8988T (cell line): ENCODE measurements around the gene DICER1.
"Not testable (repeated sequence)": the region's sequence is repeated elsewhere in the genome, so short reads cannot be mapped to it uniquely, and the experiment has no call there.

Experiments used
- DNase-seq: peaks from one replicate; pipeline ENCODE4 v3.0.0; 2011

The DICER1 gene

GRCh38 chr14:95144849-95145248, 12.5 kb downstream of the DICER1 start:
- DNase-seq = no peak

GRCh38 chr14:95143808-95144620, 13.3 kb downstream of the DICER1 start:
- no peak for DNase-seq

DNA sequence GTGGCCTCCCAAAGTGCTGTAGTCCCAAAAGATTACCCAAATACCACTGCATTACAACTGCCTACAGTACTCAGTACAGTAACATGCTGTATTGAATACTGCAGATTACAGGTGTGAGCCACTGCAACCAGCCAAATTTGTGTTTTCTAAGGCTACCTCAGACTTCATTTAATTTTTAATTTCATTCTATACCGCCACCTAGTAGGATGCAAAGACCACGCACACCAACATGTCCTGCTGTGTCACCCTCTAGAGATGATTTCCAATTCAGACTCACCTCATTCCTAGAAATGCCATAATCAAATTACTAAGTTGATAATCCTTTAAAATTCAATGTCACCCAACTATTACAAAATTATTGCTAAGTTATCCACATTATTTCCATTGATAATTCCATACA, 15.1 kb downstream of the DICER1 start:
- DNase-seq = no peak

- DNase-seq = no peak
Measured at GRCh38 chr14:95141684-95142083, 15.6 kb downstream of the DICER1 start.

DNA sequence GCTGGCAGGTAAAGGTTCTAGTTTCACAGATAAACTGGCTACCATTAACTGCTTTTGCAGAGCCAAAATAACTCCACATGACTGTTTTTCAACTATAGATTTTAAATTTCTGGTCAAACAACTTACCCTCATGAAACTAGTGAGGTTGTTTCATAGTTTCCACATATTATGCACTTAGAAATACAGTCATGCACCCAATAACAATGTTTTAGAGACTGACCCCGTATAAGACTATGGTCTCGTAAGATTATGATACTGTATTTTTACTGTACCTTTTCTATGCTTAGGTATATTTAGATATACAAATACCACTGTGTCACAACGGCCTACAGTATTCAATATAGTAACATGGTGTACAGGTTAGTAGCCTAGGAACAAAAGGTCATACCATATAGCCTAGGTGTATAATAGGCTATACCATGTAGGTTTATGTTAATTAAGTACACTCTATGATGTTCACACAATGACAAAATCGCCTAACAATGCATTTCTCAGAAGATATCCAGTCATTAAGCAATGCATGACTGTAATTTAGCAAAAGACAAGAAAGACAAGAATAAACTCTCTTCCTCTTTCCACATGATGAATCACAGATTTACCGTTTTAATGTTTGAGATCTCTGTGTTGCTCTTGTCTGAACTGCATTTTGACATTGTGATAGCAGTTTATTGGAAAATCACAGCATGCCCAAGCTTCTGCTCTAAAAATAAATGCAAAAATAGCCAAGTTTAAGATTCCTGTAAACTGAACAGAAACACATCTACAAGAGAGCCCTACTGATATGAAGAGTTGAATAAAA, 17.1 kb downstream of the DICER1 start:
- DNase-seq = no peak

GRCh38 chr14:95138876-95139275, 18.5 kb downstream of the DICER1 start:
- DNase-seq = no peak

GRCh38 chr14:95138455-95138854, 18.9 kb downstream of the DICER1 start:
- not testable (repeated sequence) for DNase-seq

GRCh38 chr14:95137804-95138167, 19.5 kb downstream of the DICER1 start:
- DNase-seq = no peak

DNA sequence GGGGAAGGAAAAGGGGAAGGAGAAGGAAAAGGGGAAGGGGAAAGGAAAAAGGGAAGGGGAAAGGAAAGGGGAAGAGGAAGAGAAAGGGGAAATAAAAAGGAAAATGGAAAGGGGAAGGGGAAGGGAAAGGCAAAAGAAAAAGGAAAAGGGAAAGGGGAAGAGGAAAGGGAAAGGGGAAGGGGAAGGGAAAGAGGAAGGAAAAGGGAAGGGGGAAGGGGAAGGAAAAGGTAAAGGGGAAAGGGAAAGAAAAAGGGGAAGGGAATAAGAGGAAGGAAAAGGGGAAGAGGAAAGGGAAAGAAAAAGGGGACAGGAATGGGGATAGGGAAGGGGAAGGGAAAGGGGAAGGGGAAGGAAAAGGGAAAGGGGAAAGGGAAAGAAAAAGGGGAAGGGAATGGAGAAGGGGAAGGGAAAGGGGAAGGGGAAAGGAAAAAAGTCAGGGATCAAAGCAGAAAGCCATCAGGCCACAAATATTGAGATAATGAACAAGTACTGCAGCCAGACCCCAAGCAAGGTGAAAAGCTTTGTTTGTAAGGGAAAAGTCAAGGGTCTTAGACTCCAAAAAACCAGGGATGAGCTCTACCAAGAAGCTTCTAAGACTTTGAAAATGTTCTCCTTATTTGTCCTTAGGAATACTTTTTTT, 20.0 kb downstream of the DICER1 start:
- no peak for DNase-seq

- no peak for DNase-seq
Measured at GRCh38 chr14:95136631-95137030, 20.7 kb downstream of the DICER1 start.

GRCh38 chr14:95134304-95134933, 22.9 kb downstream of the DICER1 start:
- DNase-seq = no peak

- no peak for DNase-seq
Measured at GRCh38 chr14:95133282-95133681, 24.0 kb downstream of the DICER1 start.

- DNase-seq = no peak
Measured at GRCh38 chr14:95132760-95133159, 24.6 kb downstream of the DICER1 start.

DNA sequence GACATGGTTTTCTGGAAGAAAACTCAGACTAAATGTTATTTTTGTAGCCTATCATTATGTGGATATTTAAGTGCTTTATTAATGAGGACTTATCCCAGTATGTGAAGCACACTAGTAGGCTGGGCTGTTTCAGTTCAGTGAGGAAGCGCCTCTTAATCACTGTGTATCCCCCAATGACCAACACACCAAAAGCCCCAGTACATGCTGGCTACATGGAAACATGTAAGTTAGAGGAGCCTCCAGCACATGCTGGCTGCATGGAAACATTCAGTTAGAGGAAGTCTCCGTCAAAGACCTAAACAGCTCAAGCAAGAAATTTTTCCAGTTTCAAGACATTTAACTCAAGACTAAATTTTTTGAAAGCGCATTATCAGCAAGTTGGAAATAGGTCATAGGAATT, 26.8 kb downstream of the DICER1 start:
- DNase-seq = no peak

DNA sequence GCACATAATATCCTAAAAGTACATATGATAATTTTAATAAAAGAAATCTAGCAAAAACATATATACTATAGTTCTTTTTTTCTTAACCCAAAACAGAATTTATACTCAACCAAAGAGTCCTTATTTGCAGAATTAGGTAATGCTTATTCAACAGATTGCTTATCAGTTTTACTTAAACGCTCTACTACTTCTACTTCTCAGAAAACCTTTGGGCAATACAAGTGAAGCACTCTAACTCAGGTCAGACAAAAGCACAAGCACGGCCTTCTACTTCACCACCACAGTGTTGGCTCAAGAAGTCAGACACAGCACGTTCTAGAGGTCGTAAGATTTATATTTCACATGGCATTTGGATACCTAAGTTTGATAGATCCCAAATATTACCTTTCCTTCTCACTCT, 29.2 kb downstream of the DICER1 start:
- no peak for DNase-seq

- no peak for DNase-seq
Measured at GRCh38 chr14:95127531-95127911, 29.8 kb downstream of the DICER1 start.

GRCh38 chr14:95126906-95127530, 30.3 kb downstream of the DICER1 start:
- DNase-seq = no peak

DNA sequence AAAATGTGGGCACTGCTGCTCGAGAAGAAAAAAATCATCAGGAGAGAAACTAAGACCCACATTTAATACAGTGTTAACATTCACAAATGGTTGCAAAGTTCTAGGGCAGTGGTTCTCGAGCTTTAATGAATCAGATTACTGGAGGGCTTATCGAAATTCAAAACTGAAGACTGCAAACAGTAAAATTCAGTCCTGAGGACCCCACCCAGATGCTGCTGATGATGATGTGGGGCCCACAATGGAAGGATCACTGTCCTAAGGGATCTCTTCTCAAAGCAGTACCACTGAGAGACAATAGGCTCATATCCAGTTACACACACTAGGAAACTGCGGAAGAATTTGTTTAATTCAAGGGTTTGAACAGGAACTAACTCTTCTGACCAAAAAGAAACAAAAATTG, 31.4 kb downstream of the DICER1 start:
- no peak for DNase-seq

- DNase-seq = no peak
Measured at GRCh38 chr14:95125221-95125620, 32.1 kb downstream of the DICER1 start.

- no peak for DNase-seq
Measured at GRCh38 chr14:95123891-95124579, 33.3 kb downstream of the DICER1 start.

DNA sequence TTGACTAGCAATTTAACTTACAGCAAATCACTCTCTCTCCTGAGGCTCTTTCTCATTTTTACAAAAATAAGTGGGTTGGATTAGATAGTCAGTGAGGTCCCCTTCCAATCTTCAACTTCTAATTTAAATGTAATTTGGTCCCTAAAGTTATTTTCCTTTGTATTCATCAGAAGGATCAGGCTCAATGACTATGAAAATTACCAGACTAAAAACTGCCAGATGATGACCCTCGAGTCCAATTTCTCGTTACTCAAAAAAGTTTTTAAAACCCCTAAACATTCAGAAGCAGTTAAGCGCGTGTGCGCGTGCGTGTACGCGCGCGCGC, 34.7 kb downstream of the DICER1 start:
- DNase-seq = no peak

DNA sequence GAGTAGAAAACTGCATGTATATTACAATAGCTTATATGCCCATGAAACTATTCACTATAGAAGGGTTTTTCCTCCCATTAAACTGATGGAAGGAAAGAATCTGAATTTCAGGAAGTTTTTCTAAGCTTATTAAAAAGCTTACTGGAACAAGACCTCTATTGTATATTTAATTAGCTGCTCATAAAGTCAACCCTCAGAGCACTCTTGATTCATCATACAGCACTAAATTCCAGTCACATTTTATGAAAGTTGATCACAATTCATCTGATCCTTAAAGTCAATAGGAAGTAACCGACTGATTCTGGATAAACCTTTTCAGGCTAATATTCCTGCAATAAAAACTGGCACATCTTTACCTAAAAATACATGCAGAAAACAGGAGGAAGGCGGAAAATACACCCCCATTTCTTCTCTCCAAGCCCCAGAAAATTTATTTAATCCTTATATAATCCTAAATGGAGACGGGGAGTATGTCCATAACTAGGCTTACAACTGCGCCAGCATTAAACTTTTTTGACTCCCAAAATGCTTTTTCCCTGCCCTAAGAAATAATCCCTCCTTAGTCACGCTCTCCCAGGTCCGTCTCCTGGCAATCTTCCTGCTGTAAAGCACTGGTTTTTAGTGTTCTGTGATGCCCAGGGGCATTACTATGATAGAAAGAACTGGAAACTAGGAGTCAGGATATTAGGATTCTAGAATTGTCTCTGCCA, 35.3 kb downstream of the DICER1 start:
- no peak for DNase-seq
